GM23248 (cell line): ENCODE data around the gene BOLL. TPM values are rescaled to one million over a fixed set of nuclear protein-coding genes. Genes with fewer than 3 reads are reported as not detected.

Experiments used
- DNase-seq: peaks from one replicate; pipeline ENCODE4 v3.0.0-alpha.2; 2015
- H2AFZ ChIP-seq: fragments of 200-600 bp; sonication (generic); 2 replicates; pipeline ENCODE4 v1.6.1; 2016; ENCODE audit warnings: antibody characterized with exemption
- H3F3A ChIP-seq: fragments of 200-600 bp; sonication (generic); 2 replicates; pipeline ENCODE4 v1.6.1; 2016; ENCODE audit warnings: mild to moderate bottlenecking, antibody characterized with exemption, mixed run types; ENCODE audit not compliant: insufficient read depth
- H3K27ac ChIP-seq: fragments of 200-600 bp; sonication (generic); 2 replicates; pipeline ENCODE4 v1.5.1; 2016; ENCODE audit warnings: mild to moderate bottlenecking
- H3K27me3 ChIP-seq: fragments of 200-600 bp; sonication (generic); replicated peaks from 2 replicates; pipeline ENCODE4 v1.6.1; 2016; ENCODE audit warnings: mild to moderate bottlenecking; ENCODE audit not compliant: insufficient read depth
- H3K36me3 ChIP-seq: fragments of 200-600 bp; sonication (generic); 2 replicates; pipeline ENCODE4 v1.6.1; 2016; ENCODE audit warnings: low read depth, mild to moderate bottlenecking
- H3K4me1 ChIP-seq: fragments of 200-600 bp; sonication (generic); 2 replicates; pipeline ENCODE4 v1.6.1; 2016; ENCODE audit warnings: mild to moderate bottlenecking; ENCODE audit not compliant: insufficient read depth
- H3K4me2 ChIP-seq: fragments of 200-600 bp; sonication (generic); one replicate; pipeline ENCODE4 v1.6.1; 2016; ENCODE audit warnings: mild to moderate bottlenecking; ENCODE audit not compliant: unreplicated experiment
- H3K4me3 ChIP-seq: fragments of 200-600 bp; sonication (generic); 2 replicates; pipeline ENCODE4 v1.5.1; 2016; ENCODE audit warnings: mild to moderate bottlenecking
- H3K79me2 ChIP-seq: fragments of 200-600 bp; sonication (generic); 2 replicates; pipeline ENCODE4 v1.6.1; 2016; ENCODE audit warnings: mild to moderate bottlenecking; ENCODE audit not compliant: insufficient read depth
- H3K9ac ChIP-seq: fragments of 200-600 bp; sonication (generic); 2 replicates; pipeline ENCODE4 v1.6.1; 2016; ENCODE audit warnings: mild to moderate bottlenecking
- H3K9me2 ChIP-seq: fragments of 200-600 bp; sonication (generic); 2 replicates; pipeline ENCODE4 v1.6.1; 2016; ENCODE audit warnings: mixed run types, mild to moderate bottlenecking, moderate library complexity; ENCODE audit not compliant: insufficient read depth
- H3K9me3 ChIP-seq: fragments of 200-600 bp; sonication (generic); one replicate; pipeline ENCODE4 v1.6.1; 2017; ENCODE audit warnings: low read depth
- H4K20me1 ChIP-seq: fragments of 200-600 bp; sonication (generic); 2 replicates; pipeline ENCODE4 v1.6.0; 2016; ENCODE audit not compliant: insufficient read depth
- EZH2 ChIP-seq: fragments of 200-600 bp; sonication (generic); IDR thresholded peaks from 2 replicates; pipeline ENCODE4 v1.6.1; 2018; ENCODE audit warnings: antibody characterized with exemption, mild to moderate bottlenecking; ENCODE audit not compliant: insufficient read depth, poor library complexity, severe bottlenecking
- EZH2phosphoT487 ChIP-seq: fragments of 200-600 bp; sonication (generic); IDR thresholded peaks from 2 replicates; pipeline ENCODE4 v1.6.1; 2018; ENCODE audit warnings: antibody characterized with exemption, moderate library complexity, mild to moderate bottlenecking, low read depth; ENCODE audit not compliant: insufficient read depth
- WGBS, 2 experiments: methylation state at CpG; one replicate each; pipeline ENCODE4 v1.1.6; 2015 to 2017; ENCODE audit warnings: low lambda C conversion rate in 2 of 2, low coverage in 1 of 2; ENCODE audit errors: missing lambda C conversion rate in 2 of 2; 5-methylcytosine and 5-hydroxymethylcytosine counted together
- in situ Hi-C: fragments of 300-500 bp; cut with MboI; formaldehyde crosslinking; loops from 2 replicates; pipeline ENCODE4 v1.15.0; 2020
- polyA plus RNA-seq: library from polyadenylated mRNA; unstranded; fragments of >200 nt; fragmentation: Nextera tagmentation; extraction: Ambion mirVana; gene quantifications from 2 replicates; pipeline ENCODE4 v1.2.1, GENCODE V29; 2016
- total RNA-seq: library from RNA; depleted of rRNA; stranded (reverse); fragments of >200 nt; shearing (Covaris generic); gene quantifications from 2 replicates; pipeline ENCODE4 v1.2.3, GENCODE V29; 2014

Gene BOLL
- total and polyA plus RNA-seq, 2 experiments from 2014 or later: not detected

DNA sequence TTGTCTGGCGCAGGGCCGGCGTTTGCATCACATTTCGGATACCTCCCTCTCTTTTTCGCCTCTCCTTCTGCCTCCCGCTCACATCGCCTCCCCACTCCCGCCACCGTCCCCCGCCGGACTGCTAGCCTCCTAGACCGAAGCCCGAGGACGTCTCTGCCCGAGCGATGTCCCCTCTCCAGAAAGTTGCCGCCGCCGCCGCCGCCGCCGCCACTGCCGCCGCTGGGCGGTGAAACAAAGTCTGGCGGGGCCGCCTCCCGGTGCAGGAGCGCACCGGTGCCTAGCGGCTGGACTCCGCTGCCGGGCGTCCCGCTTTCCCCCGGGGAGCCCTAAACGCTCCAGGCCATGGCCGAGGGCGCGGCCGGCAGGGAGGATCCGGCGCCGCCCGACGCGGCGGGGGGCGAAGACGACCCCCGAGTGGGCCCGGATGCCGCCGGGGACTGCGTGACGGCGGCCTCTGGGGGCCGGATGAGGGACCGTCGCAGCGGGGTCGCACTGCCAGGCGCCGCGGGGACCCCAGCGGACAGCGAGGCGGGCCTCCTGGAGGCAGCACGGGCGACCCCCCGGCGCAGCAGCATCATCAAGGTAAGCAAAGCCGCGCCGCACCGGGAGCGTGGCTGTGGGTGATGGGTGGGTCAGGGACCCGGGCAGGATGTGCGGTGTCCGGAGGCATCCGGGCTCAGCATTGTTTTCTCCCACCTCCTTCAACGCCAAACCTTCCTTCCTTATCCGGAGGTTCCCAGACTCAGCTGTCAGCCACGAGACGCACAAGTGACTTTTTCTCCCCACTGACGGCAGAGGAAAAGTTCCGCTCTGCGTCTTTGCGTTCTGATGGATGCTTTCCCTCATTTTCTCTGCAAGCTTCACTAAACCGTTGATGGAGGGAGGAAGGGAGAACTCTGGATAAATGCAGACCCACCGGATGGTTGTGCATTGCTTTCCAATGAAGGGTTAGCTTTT is 19.9 kb upstream of the BOLL start:
- peak; percentile 64 for DNase-seq
- Histone ChIP-seq H3K9me2 (no peaks in the 10 kb centered on the region), H3K36me3 (no peaks in the 10 kb centered on the region), H3K27ac (no peak overlapping the region), H3F3A (0 out of 2 replicates have a peak, but pooled peaks cover 8% of the 10 kb centered on the region), H3K4me1 (no peaks in the 10 kb centered on the region; the same call in 1 of the 2 replicates), H4K20me1 (no peaks in the 10 kb centered on the region), H3K4me3 (peak overlapping the region; percentile 81), H2AFZ (peak overlapping the region; percentile 81), H3K9ac (peak overlapping the region; percentile 56), H3K9me3 (no peaks in the 10 kb centered on the region), H3K79me2 (no peaks in the 10 kb centered on the region), H3K27me3 (no peaks in the 10 kb centered on the region), H3K4me2 (peak overlapping the region; percentile 79)
- in situ Hi-C loops: loop anchor here (5.0 kb wide), 2 partner anchors 322 to 487 kb away; no protein-coding TSS in a partner anchor
- 1 to 2% methylated on average over 46 to 56 of the region's 92 CpGs for WGBS, 2 experiments
- TF ChIP-seq EZH2 (no peak), EZH2phosphoT487 (no peak)

- Histone ChIP-seq H3K9ac (peak within 1 kb of the TSS; percentile 56), H4K20me1 (no peaks in the 10 kb centered on the region), H3K9me3 (no peaks in the 10 kb centered on the region), H3K27ac (no peak within 1 kb of the TSS), H3K4me3 (peak within 1 kb of the TSS; percentile 81), H3K79me2 (no peaks in the 10 kb centered on the region), H3K27me3 (no peaks in the 10 kb centered on the region), H2AFZ (peak within 1 kb of the TSS; percentile 81), H3K4me2 (peak within 1 kb of the TSS; percentile 79), H3K9me2 (no peaks in the 10 kb centered on the region), H3K4me1 (no peaks in the 10 kb centered on the region; the same call in 1 of the 2 replicates), H3K36me3 (no peaks in the 10 kb centered on the region), H3F3A (0 out of 2 replicates have a peak, but pooled peaks cover 8% of the 10 kb centered on the region)
- no peak for TF ChIP-seq EZH2phosphoT487
- WGBS, 2 experiments: 1% methylated on average over 38 to 50 of the region's 50 CpGs
- DNase-seq: peak; percentile 96
- in situ Hi-C loops: loop anchor here (5.0 kb wide), 2 partner anchors 323 to 488 kb away; no protein-coding TSS in a partner anchor
These were observed 19.1 kb upstream of the BOLL start, which contains the start of gene PLCL1 for GRCh38 chr2:197804049-197804757. TSS of gene PLCL1 (plus strand) at chr2:197804593.

- H3F3A ChIP-seq: 0 out of 2 replicates have a peak, but pooled peaks cover 8% of the 10 kb centered on the region
- no peaks in the 10 kb centered on the region for H3K36me3 ChIP-seq
- 0 to 2% methylated on average over 2 of the region's 2 CpGs for WGBS, 2 experiments
- H3K27me3 ChIP-seq: no peaks in the 10 kb centered on the region
- H3K79me2 ChIP-seq: no peaks in the 10 kb centered on the region
- in situ Hi-C loops: loop anchor here (5.0 kb wide), 2 partner anchors 324 to 489 kb away; no protein-coding TSS in a partner anchor
- H3K27ac ChIP-seq: no peak overlapping the region
- no peak overlapping the region for H3K4me2 ChIP-seq
- H3K4me3 ChIP-seq: no peak overlapping the region
- no peak overlapping the region for H2AFZ ChIP-seq
- peak; percentile 75 for DNase-seq
- no peaks in the 10 kb centered on the region; the same call in 1 of the 2 replicates for H3K4me1 ChIP-seq
- no peak overlapping the region for H3K9ac ChIP-seq
- no peaks in the 10 kb centered on the region for H3K9me3 ChIP-seq
- no peaks in the 10 kb centered on the region for H4K20me1 ChIP-seq
- TF ChIP-seq EZH2: no peak
- no peak for TF ChIP-seq EZH2phosphoT487
- no peaks in the 10 kb centered on the region for H3K9me2 ChIP-seq
These were observed 17.9 kb upstream of the BOLL start for GRCh38 chr2:197803033-197803444.

- H3K4me3 ChIP-seq: no peak overlapping the region
These were observed 15.9 kb upstream of the BOLL start for GRCh38 chr2:197801033-197801432.

More at GRCh38 chr2:197801033-197801432, 15.9 kb upstream of the BOLL start:
- no peak for TF ChIP-seq EZH2phosphoT487
- no peak for TF ChIP-seq EZH2
- no peaks in the 10 kb centered on the region for H3K27me3 ChIP-seq
- no peak overlapping the region for H2AFZ ChIP-seq
- in situ Hi-C loops: loop anchor here (5.0 kb wide), 2 partner anchors 326 to 491 kb away; no protein-coding TSS in a partner anchor
- no peaks in the 10 kb centered on the region for H3K9me3 ChIP-seq
- H3K4me2 ChIP-seq: no peak overlapping the region
- no peak for DNase-seq
- no peaks in the 10 kb centered on the region for H4K20me1 ChIP-seq
- H3K36me3 ChIP-seq: no peaks in the 10 kb centered on the region
- no peaks in the 10 kb centered on the region for H3K79me2 ChIP-seq
- no peaks in the 10 kb centered on the region for H3K9me2 ChIP-seq
- H3K4me1 ChIP-seq: no peaks in the 10 kb centered on the region; the same call in 1 of the 2 replicates
- H3K9ac ChIP-seq: no peak overlapping the region
- 0 out of 2 replicates have a peak, but pooled peaks cover 2% of the 10 kb centered on the region for H3F3A ChIP-seq
- no peak overlapping the region for H3K27ac ChIP-seq
